Glutamatergic neuron (in vitro differentiated cells): ENCODE results near the gene GLIS1. TPM values are rescaled to one million over a fixed set of nuclear protein-coding genes. Genes with fewer than 3 reads are reported as not detected.
A peak's percentile ranks its signal among the peaks of the same experiment; 100 is the strongest.

Experiments used
- DNase-seq: peaks from one replicate; pipeline ENCODE4 v3.0.0; 2022
- H3K27ac Mint-ChIP-seq: one replicate; pipeline ENCODE4 v1.8.0; 2020; ENCODE audit warnings: mild to moderate bottlenecking, mixed read lengths, inconsistent platforms; ENCODE audit not compliant: unreplicated experiment
- H3K27me3 Mint-ChIP-seq: one replicate; pipeline ENCODE4 v1.8.0; 2020; ENCODE audit warnings: mild to moderate bottlenecking, moderate library complexity, mixed read lengths, inconsistent platforms; ENCODE audit not compliant: unreplicated experiment
- H3K36me3 Mint-ChIP-seq: one replicate; pipeline ENCODE4 v1.8.0; 2020; ENCODE audit warnings: mild to moderate bottlenecking, mixed read lengths, inconsistent platforms; ENCODE audit not compliant: unreplicated experiment
- H3K4me1 Mint-ChIP-seq: one replicate; pipeline ENCODE4 v1.8.0; 2020; ENCODE audit warnings: mild to moderate bottlenecking, low read depth, mixed read lengths, inconsistent platforms; ENCODE audit not compliant: unreplicated experiment
- H3K4me3 Mint-ChIP-seq: one replicate; pipeline ENCODE4 v1.8.0; 2020; ENCODE audit warnings: mild to moderate bottlenecking, mixed read lengths, inconsistent platforms; ENCODE audit not compliant: unreplicated experiment
- H3K9me3 Mint-ChIP-seq: one replicate; pipeline ENCODE4 v1.8.0; 2020; ENCODE audit warnings: mild to moderate bottlenecking, moderate library complexity, mixed read lengths, inconsistent platforms; ENCODE audit not compliant: unreplicated experiment
- CTCF ChIP-seq: fragments of 200-600 bp; sonication (generic); IDR thresholded peaks from one replicate; pipeline ENCODE4 v1.5.0; 2021; ENCODE audit not compliant: partially characterized antibody, unreplicated experiment
- total RNA-seq: library from RNA; stranded (reverse); fragmentation: NEBNext Ultra II Directional; extraction: Animal tissue kit (Norgen Biotek cat#: 25700); gene quantifications from one replicate; pipeline ENCODE4 v1.2.1, GENCODE V29; 2021; ENCODE audit not compliant: unreplicated experiment

The GLIS1 gene
- total RNA-seq, 1 donor from 2014 or later: 0.76 TPM

- TF ChIP-seq CTCF: no peak
- Mint-ChIP-seq H3K4me1 (peaks cover 21% of the 10 kb centered on the region), H3K27me3 (peaks cover 17% of the 10 kb centered on the region), H3K36me3 (peaks cover 4% of the 10 kb centered on the region), H3K9me3 (peaks cover 9% of the 10 kb centered on the region), H3K4me3 (no peak overlapping the region), H3K27ac (no peak overlapping the region)
- DNase-seq: no peak
Observed at GRCh38 chr1:53535846-53536245, 203.1 kb downstream of the GLIS1 start.

GRCh38 chr1:53535226-53535625 lies 203.7 kb downstream of the GLIS1 start:
- peaks cover 17% of the 10 kb centered on the region for H3K27me3 Mint-ChIP-seq
- H3K4me3 Mint-ChIP-seq: no peak overlapping the region
- peaks cover 24% of the 10 kb centered on the region for H3K4me1 Mint-ChIP-seq
- TF ChIP-seq CTCF: no peak
- H3K27ac Mint-ChIP-seq: no peak overlapping the region
- peaks cover 4% of the 10 kb centered on the region for H3K36me3 Mint-ChIP-seq
- peaks cover 9% of the 10 kb centered on the region for H3K9me3 Mint-ChIP-seq
- no peak for DNase-seq

GRCh38 chr1:53532912-53533311 lies 206.1 kb downstream of the GLIS1 start:
- Mint-ChIP-seq H3K27ac (no peak overlapping the region), H3K4me1 (peaks cover 24% of the 10 kb centered on the region), H3K4me3 (no peak overlapping the region), H3K27me3 (peaks cover 11% of the 10 kb centered on the region), H3K36me3 (peaks cover 4% of the 10 kb centered on the region), H3K9me3 (peaks cover 7% of the 10 kb centered on the region)
- TF ChIP-seq CTCF: no peak
- no peak for DNase-seq

GRCh38 chr1:53532377-53532776 lies 206.6 kb downstream of the GLIS1 start:
- DNase-seq: no peak
- Mint-ChIP-seq H3K9me3 (peaks cover 6% of the 10 kb centered on the region), H3K27me3 (peaks cover 11% of the 10 kb centered on the region), H3K27ac (no peak overlapping the region), H3K4me3 (no peak overlapping the region), H3K36me3 (peaks cover 4% of the 10 kb centered on the region), H3K4me1 (peaks cover 24% of the 10 kb centered on the region)
- TF ChIP-seq CTCF: no peak

GRCh38 chr1:53530550-53530949 lies 208.4 kb downstream of the GLIS1 start:
- TF ChIP-seq CTCF: no peak
- Mint-ChIP-seq H3K27ac (peak overlapping the region; percentile 17), H3K4me3 (no peak overlapping the region), H3K36me3 (peaks cover 4% of the 10 kb centered on the region), H3K27me3 (peaks cover 10% of the 10 kb centered on the region), H3K4me1 (peaks cover 25% of the 10 kb centered on the region), H3K9me3 (peaks cover 5% of the 10 kb centered on the region)
- no peak for DNase-seq
